H9 (cell line): Measurements from ENCODE around the gene FKRP. TPM values are rescaled to one million over a fixed set of nuclear protein-coding genes. Genes with fewer than 3 reads are reported as not detected.
A peak's percentile ranks its signal among the peaks of the same experiment; 100 is the strongest.

Experiments
- DNase-seq: peaks from one replicate; pipeline ENCODE4 v3.0.0-alpha.2; 2017
- H2AFZ ChIP-seq: one replicate; pipeline ENCODE4 v1.6.1; 2013; ENCODE audit warnings: mild to moderate bottlenecking, low read length, control low read depth, moderate library complexity
- H2AK5ac ChIP-seq: 2 replicates; pipeline ENCODE4 v1.6.1; 2013; ENCODE audit warnings: low read length, control low read depth, mixed read lengths; ENCODE audit not compliant: insufficient read length
- H2BK120ac ChIP-seq: one replicate; pipeline ENCODE4 v1.6.1; 2013; ENCODE audit warnings: low read depth, mild to moderate bottlenecking, low read length, control low read depth, inconsistent platforms; ENCODE audit not compliant: poor library complexity, severe bottlenecking
- H2BK12ac ChIP-seq: 2 replicates; pipeline ENCODE4 v1.6.1; 2013; ENCODE audit warnings: low read length, control low read depth, mixed read lengths, low read depth; ENCODE audit not compliant: insufficient read length
- H2BK15ac ChIP-seq: 2 replicates; pipeline ENCODE4 v1.6.1; 2013; ENCODE audit warnings: low read depth, low read length, control low read depth
- H2BK20ac ChIP-seq: one replicate; pipeline ENCODE4 v1.6.1; 2013; ENCODE audit warnings: low read depth, mild to moderate bottlenecking, low read length, control low read depth, inconsistent platforms; ENCODE audit not compliant: poor library complexity, severe bottlenecking
- H2BK5ac ChIP-seq: 2 replicates; pipeline ENCODE4 v1.6.1; 2013; ENCODE audit warnings: low read length, control low read depth, mixed read lengths; ENCODE audit not compliant: insufficient read length
- H3K14ac ChIP-seq: 2 replicates; pipeline ENCODE4 v1.6.1; 2013; ENCODE audit warnings: low read length, control low read depth; ENCODE audit not compliant: insufficient read depth
- H3K18ac ChIP-seq: 2 replicates; pipeline ENCODE4 v1.6.1; 2013; ENCODE audit warnings: low read depth, mild to moderate bottlenecking, mixed read lengths, low read length, control low read depth; ENCODE audit not compliant: insufficient read length
- H3K23ac ChIP-seq: 2 replicates; pipeline ENCODE4 v1.6.1; 2013; ENCODE audit warnings: low read length, control low read depth, mixed read lengths, low read depth; ENCODE audit not compliant: insufficient read length
- H3K23me2 ChIP-seq: 2 replicates; pipeline ENCODE4 v1.6.1; 2013; ENCODE audit warnings: low read depth, mild to moderate bottlenecking, mixed read lengths, low read length, control low read depth; ENCODE audit not compliant: insufficient read length, poor library complexity, severe bottlenecking
- H3K27ac ChIP-seq: 2 replicates; pipeline ENCODE4 v1.5.1; 2013; ENCODE audit warnings: low read length, control low read depth, mixed read lengths, low read depth; ENCODE audit not compliant: insufficient read length
- H3K27me3 ChIP-seq: 2 replicates; pipeline ENCODE4 v1.6.1; 2013; ENCODE audit warnings: low read length, control low read depth, inconsistent platforms; ENCODE audit not compliant: insufficient read depth
- H3K4ac ChIP-seq: 2 replicates; pipeline ENCODE4 v1.6.1; 2013; ENCODE audit warnings: low read depth, mild to moderate bottlenecking, control low read depth, inconsistent platforms, low read length, moderate library complexity
- H3K4me1 ChIP-seq: 2 replicates; pipeline ENCODE4 v1.6.1; 2013; ENCODE audit warnings: low read length, control low read depth, inconsistent platforms; ENCODE audit not compliant: insufficient read depth
- H3K4me2 ChIP-seq: 2 replicates; pipeline ENCODE4 v1.6.1; 2013; ENCODE audit warnings: low read length, control low read depth, mixed read lengths; ENCODE audit not compliant: insufficient read length, insufficient read depth
- H3K56ac ChIP-seq: 2 replicates; pipeline ENCODE4 v1.6.1; 2013; ENCODE audit warnings: low read depth, mild to moderate bottlenecking, mixed read lengths, low read length, control low read depth; ENCODE audit not compliant: insufficient read length
- H3K79me1 ChIP-seq: 2 replicates; pipeline ENCODE4 v1.6.1; 2013; ENCODE audit warnings: low read depth, mild to moderate bottlenecking, moderate library complexity, low read length, control low read depth, inconsistent platforms; ENCODE audit not compliant: insufficient read depth, poor library complexity, severe bottlenecking
- H3K79me2 ChIP-seq: 2 replicates; pipeline ENCODE4 v1.6.1; 2013; ENCODE audit warnings: low read length, control low read depth, inconsistent platforms; ENCODE audit not compliant: insufficient read depth
- H3K9ac ChIP-seq: 2 replicates; pipeline ENCODE4 v1.6.1; 2013; ENCODE audit warnings: low read length, control low read depth, mixed read lengths; ENCODE audit not compliant: insufficient read length; ENCODE audit errors: extremely low read depth
- H3K9me3 ChIP-seq: one replicate; pipeline ENCODE4 v1.6.1; 2013; ENCODE audit warnings: low read depth, low read length, inconsistent platforms; ENCODE audit not compliant: control insufficient read depth
- H3T11ph ChIP-seq: one replicate; pipeline ENCODE4 v1.6.1; 2013; ENCODE audit warnings: mild to moderate bottlenecking, low read length, control low read depth, inconsistent platforms
- H4K20me1 ChIP-seq: one replicate; pipeline ENCODE4 v1.6.1; 2013; ENCODE audit not compliant: control insufficient read depth, insufficient read length, insufficient read depth
- H4K5ac ChIP-seq: 2 replicates; pipeline ENCODE4 v1.6.1; 2013; ENCODE audit warnings: low read depth, mild to moderate bottlenecking, mixed read lengths, low read length, control low read depth; ENCODE audit not compliant: insufficient read length
- H4K8ac ChIP-seq: replicated peaks from 2 replicates; pipeline ENCODE4 v1.6.1; 2013; ENCODE audit warnings: low read length, control low read depth, mixed read lengths, low read depth; ENCODE audit not compliant: insufficient read length
- H4K91ac ChIP-seq: 2 replicates; pipeline ENCODE4 v1.6.1; 2013; ENCODE audit warnings: low read depth, mild to moderate bottlenecking, moderate library complexity, mixed read lengths, low read length, control low read depth; ENCODE audit not compliant: insufficient read length
- H3K27ac Mint-ChIP-seq, 3 experiments: 2 replicates in 2 of 3; 3 replicates in 1 of 3; pipeline ENCODE4 v1.8.0; 2020 to 2021; ENCODE audit warnings: mixed read lengths in 3 of 3, mild to moderate bottlenecking in 1 of 3, moderate library complexity in 1 of 3
- H3K27me3 Mint-ChIP-seq: 2 replicates; pipeline ENCODE4 v1.8.0; 2021; ENCODE audit warnings: low read depth, mild to moderate bottlenecking, moderate library complexity, mixed read lengths
- H3K36me3 Mint-ChIP-seq, 3 experiments: 2 replicates in 2 of 3; 3 replicates in 1 of 3; pipeline ENCODE4 v1.8.0; 2020 to 2021; ENCODE audit warnings: low read depth in 3 of 3, mixed read lengths in 3 of 3; ENCODE audit not compliant: insufficient read depth in 1 of 3
- H3K4me1 Mint-ChIP-seq, 2 experiments: 2 replicates each; pipeline ENCODE4 v1.8.0; 2020; ENCODE audit warnings: mixed read lengths in 2 of 2
- H3K4me3 Mint-ChIP-seq, 2 experiments: 2 replicates in 1 of 2; 3 replicates in 1 of 2; pipeline ENCODE4 v1.8.0; 2020 to 2021; ENCODE audit warnings: mild to moderate bottlenecking in 2 of 2, mixed read lengths in 2 of 2, moderate library complexity in 1 of 2
- H3K9me3 Mint-ChIP-seq, 2 experiments: 2 replicates in 1 of 2; 3 replicates in 1 of 2; pipeline ENCODE4 v1.8.0; 2020; ENCODE audit warnings: mild to moderate bottlenecking in 2 of 2, mixed read lengths in 2 of 2, moderate library complexity in 1 of 2
- WGBS: extraction: QIAGEN DNeasy Blood & Tissue Kit; methylation state at CpG from one replicate; pipeline ENCODE4 v1.1.7; 2013; ENCODE audit warnings: missing lambda C conversion rate, low lambda C conversion rate, mixed read lengths; ENCODE audit not compliant: insufficient read length; ENCODE audit errors: extremely low coverage; 5-methylcytosine and 5-hydroxymethylcytosine counted together
- total RNA-seq: library from RNA; stranded (reverse); gene quantifications from 2 replicates; pipeline ENCODE4 v1.2.1, GENCODE V29; 2021
- TF ChIP-seq, protein P1 (sequence below): fragments of 200-600 bp; sonication (generic); conservative IDR thresholded peaks from 3 replicates; pipeline ENCODE4 v1.8.0; 2021; ENCODE audit warnings: antibody characterized with exemption, mild to moderate bottlenecking

FKRP gene
- total RNA-seq, 1 experiment from 2014 or later = 42.2 TPM

DNA sequence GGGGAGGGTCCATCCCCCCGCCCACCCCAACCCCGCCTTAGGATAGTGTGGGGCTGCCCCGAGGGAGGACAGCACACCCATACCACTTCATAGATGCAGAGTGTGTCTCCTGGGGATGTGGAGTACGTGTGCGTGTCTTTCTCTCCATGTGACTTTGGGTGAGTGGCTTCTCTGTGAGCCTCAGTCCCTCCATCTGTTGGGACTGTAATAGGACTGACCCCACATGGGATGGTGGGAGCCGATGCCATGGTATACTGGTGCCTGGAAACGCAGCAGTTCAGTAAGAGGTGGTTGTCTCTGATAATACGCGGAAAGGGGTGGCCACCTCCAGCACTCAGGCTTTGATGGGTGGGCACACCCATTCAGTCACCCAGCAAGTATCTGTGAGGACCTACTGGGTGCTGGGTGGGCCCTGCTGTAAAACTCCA, 28.1 kb upstream of the FKRP start:
- peak overlapping the region in 2 of 3 experiments; percentile 90 to 95; a peak in 4 of 7 replicates for H3K27ac Mint-ChIP-seq
- no peak overlapping the region for H3T11ph ChIP-seq
- no peak overlapping the region for H3K14ac ChIP-seq
- peaks cover 14 to 27% (median 27%) of the 10 kb centered on the region in 3 experiments for H3K36me3 Mint-ChIP-seq
- DNase-seq = no peak
- no peaks in the 10 kb centered on the region for H4K20me1 ChIP-seq
- no peak overlapping the region for H3K9ac ChIP-seq
- TF ChIP-seq, protein P1, sequence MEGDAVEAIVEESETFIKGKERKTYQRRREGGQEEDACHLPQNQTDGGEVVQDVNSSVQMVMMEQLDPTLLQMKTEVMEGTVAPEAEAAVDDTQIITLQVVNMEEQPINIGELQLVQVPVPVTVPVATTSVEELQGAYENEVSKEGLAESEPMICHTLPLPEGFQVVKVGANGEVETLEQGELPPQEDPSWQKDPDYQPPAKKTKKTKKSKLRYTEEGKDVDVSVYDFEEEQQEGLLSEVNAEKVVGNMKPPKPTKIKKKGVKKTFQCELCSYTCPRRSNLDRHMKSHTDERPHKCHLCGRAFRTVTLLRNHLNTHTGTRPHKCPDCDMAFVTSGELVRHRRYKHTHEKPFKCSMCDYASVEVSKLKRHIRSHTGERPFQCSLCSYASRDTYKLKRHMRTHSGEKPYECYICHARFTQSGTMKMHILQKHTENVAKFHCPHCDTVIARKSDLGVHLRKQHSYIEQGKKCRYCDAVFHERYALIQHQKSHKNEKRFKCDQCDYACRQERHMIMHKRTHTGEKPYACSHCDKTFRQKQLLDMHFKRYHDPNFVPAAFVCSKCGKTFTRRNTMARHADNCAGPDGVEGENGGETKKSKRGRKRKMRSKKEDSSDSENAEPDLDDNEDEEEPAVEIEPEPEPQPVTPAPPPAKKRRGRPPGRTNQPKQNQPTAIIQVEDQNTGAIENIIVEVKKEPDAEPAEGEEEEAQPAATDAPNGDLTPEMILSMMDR = no peak
- H4K91ac ChIP-seq = no peak overlapping the region
- no peak overlapping the region for H3K27ac ChIP-seq
- no peaks in the 10 kb centered on the region for H3K27me3 ChIP-seq
- H4K5ac ChIP-seq = no peak overlapping the region
- no peak overlapping the region for H2BK20ac ChIP-seq
- no peaks in the 10 kb centered on the region for H3K79me1 ChIP-seq
- no peaks in the 10 kb centered on the region for H3K9me3 Mint-ChIP-seq
- H3K79me2 ChIP-seq = no peaks in the 10 kb centered on the region; the same call in 1 of the 2 replicates
- H3K23me2 ChIP-seq = peaks cover 15% of the 10 kb centered on the region
- H2BK120ac ChIP-seq = no peak overlapping the region
- H2AFZ ChIP-seq = no peak overlapping the region
- no peak overlapping the region for H4K8ac ChIP-seq
- H3K4me1 ChIP-seq = no peaks in the 10 kb centered on the region; the same call in 1 of the 2 replicates
- H2BK12ac ChIP-seq = no peak overlapping the region
- H3K27me3 Mint-ChIP-seq = no peaks in the 10 kb centered on the region; the same call in 1 of the 2 replicates
- H3K4me3 Mint-ChIP-seq = peak overlapping the region; percentile 91 to 97
- H2BK15ac ChIP-seq = no peak overlapping the region
- peak overlapping the region; percentile 84 for H3K4me2 ChIP-seq
- H3K4ac ChIP-seq = no peak overlapping the region
- no peak overlapping the region for H3K56ac ChIP-seq
- H2AK5ac ChIP-seq = no peak overlapping the region
- H2BK5ac ChIP-seq = no peak overlapping the region
- H3K4me1 Mint-ChIP-seq = peaks cover 19 to 23% of the 10 kb centered on the region in 2 experiments
- no peaks in the 10 kb centered on the region for H3K9me3 ChIP-seq
- no CpG with 5 or more reads among the region's 9 CpGs for WGBS
- no peak overlapping the region for H3K18ac ChIP-seq
- no peak overlapping the region for H3K23ac ChIP-seq
